Embryonic facial prominence (tissue), 1 donor: Measurements from ENCODE around the gene INAFM1.
"Not testable (repeated sequence)": the region's sequence is repeated elsewhere in the genome, so short reads cannot be mapped to it uniquely, and the experiment has no call there.

Experiments
- DNase-seq: peaks from one replicate; pipeline ENCODE4 v3.0.0-alpha.2; 2016; ENCODE audit errors: extremely low spot score

Gene INAFM1

GRCh38 chr19:47240996-47241918 lies 33.4 kb upstream of the INAFM1 start:
- DNase-seq: no peak

GRCh38 chr19:47241919-47242577 lies 32.6 kb upstream of the INAFM1 start:
- DNase-seq: no peak

GRCh38 chr19:47243364-47243775 lies 31.3 kb upstream of the INAFM1 start:
- DNase-seq: no peak

GRCh38 chr19:47243776-47244547 lies 30.7 kb upstream of the INAFM1 start:
- DNase-seq: peak; percentile 81

GRCh38 chr19:47247308-47247990 lies 27.2 kb upstream of the INAFM1 start:
- no peak for DNase-seq

GRCh38 chr19:47253016-47253415 lies 21.7 kb upstream of the INAFM1 start:
- DNase-seq: not testable (repeated sequence)

GRCh38 chr19:47253467-47253881 lies 21.2 kb upstream of the INAFM1 start:
- no peak for DNase-seq

- DNase-seq: no peak
Observed at GRCh38 chr19:47253970-47254369, 20.7 kb upstream of the INAFM1 start.

- DNase-seq: peak; percentile 95
Observed at GRCh38 chr19:47255879-47256692, 18.6 kb upstream of the INAFM1 start, which contains the start of gene CCDC9. Gene CCDC9 (plus strand): TSS chr19:47256525. CDS start chr19:47258401, 1,876 bp downstream.

GRCh38 chr19:47256693-47257410 lies 17.8 kb upstream of the INAFM1 start:
- DNase-seq: peak; percentile 99

- DNase-seq: no peak
Observed at GRCh38 chr19:47257411-47258169, 17.1 kb upstream of the INAFM1 start.

- DNase-seq: no peak
Observed at GRCh38 chr19:47258434-47258833, 16.3 kb upstream of the INAFM1 start.

- DNase-seq: no peak
Observed at GRCh38 chr19:47258895-47259555, 15.7 kb upstream of the INAFM1 start.

- no peak for DNase-seq
Observed at GRCh38 chr19:47260476-47260875, 14.2 kb upstream of the INAFM1 start.

GRCh38 chr19:47261946-47262793 lies 12.5 kb upstream of the INAFM1 start:
- DNase-seq: not testable (repeated sequence)

- DNase-seq: no peak
Observed at GRCh38 chr19:47264629-47265028, 10.1 kb upstream of the INAFM1 start.

GRCh38 chr19:47266401-47266941 lies 8.2 kb upstream of the INAFM1 start:
- DNase-seq: no peak
